GM12875 (cell line): ENCODE measurements around the gene FAM209B.
"Not testable (repeated sequence)": the region's sequence is repeated elsewhere in the genome, so short reads cannot be mapped to it uniquely, and the experiment has no call there.

Experiments used
- H3K4me3 ChIP-seq: one replicate; pipeline ENCODE4 v1.5.1; 2011; ENCODE audit warnings: low read depth, low read length, control low read depth
- CTCF ChIP-seq: IDR thresholded peaks from 2 replicates; pipeline ENCODE4 v1.5.1; 2011; ENCODE audit warnings: low read depth, mild to moderate bottlenecking, control low read depth, inconsistent platforms, low read length, moderate library complexity, borderline replicate concordance; ENCODE audit not compliant: insufficient read depth

Gene FAM209B

GRCh38 chr20:56518126-56518525, 14.9 kb upstream of the FAM209B start:
- no peak for TF ChIP-seq CTCF
- no peak overlapping the region for H3K4me3 ChIP-seq

GRCh38 chr20:56518721-56519398, 14.2 kb upstream of the FAM209B start:
- TF ChIP-seq CTCF = no peak
- no peak overlapping the region for H3K4me3 ChIP-seq

- no peak for TF ChIP-seq CTCF
- no peak overlapping the region for H3K4me3 ChIP-seq
Measured at GRCh38 chr20:56519551-56519950, 13.5 kb upstream of the FAM209B start.

- TF ChIP-seq CTCF = no peak
- H3K4me3 ChIP-seq = no peak overlapping the region
Measured at GRCh38 chr20:56520180-56520579, 12.9 kb upstream of the FAM209B start.

GRCh38 chr20:56520746-56521354, 12.2 kb upstream of the FAM209B start:
- H3K4me3 ChIP-seq = not testable (repeated sequence)

- TF ChIP-seq CTCF = no peak
- no peak overlapping the region for H3K4me3 ChIP-seq
Measured at GRCh38 chr20:56522311-56522710, 10.7 kb upstream of the FAM209B start.

- H3K4me3 ChIP-seq = not testable (repeated sequence)
Measured at GRCh38 chr20:56524444-56524843, 8.6 kb upstream of the FAM209B start, which contains the start of gene FAM209A. Gene FAM209A, plus strand, starts transcription at chr20:56524744. Its CDS starts 65 bp downstream, at chr20:56524809.

GRCh38 chr20:56527521-56527920, 5.5 kb upstream of the FAM209B start:
- TF ChIP-seq CTCF = no peak
- H3K4me3 ChIP-seq = no peak overlapping the region
